ENCODE results near the gene COL5A1.

The COL5A1 gene

DNA sequence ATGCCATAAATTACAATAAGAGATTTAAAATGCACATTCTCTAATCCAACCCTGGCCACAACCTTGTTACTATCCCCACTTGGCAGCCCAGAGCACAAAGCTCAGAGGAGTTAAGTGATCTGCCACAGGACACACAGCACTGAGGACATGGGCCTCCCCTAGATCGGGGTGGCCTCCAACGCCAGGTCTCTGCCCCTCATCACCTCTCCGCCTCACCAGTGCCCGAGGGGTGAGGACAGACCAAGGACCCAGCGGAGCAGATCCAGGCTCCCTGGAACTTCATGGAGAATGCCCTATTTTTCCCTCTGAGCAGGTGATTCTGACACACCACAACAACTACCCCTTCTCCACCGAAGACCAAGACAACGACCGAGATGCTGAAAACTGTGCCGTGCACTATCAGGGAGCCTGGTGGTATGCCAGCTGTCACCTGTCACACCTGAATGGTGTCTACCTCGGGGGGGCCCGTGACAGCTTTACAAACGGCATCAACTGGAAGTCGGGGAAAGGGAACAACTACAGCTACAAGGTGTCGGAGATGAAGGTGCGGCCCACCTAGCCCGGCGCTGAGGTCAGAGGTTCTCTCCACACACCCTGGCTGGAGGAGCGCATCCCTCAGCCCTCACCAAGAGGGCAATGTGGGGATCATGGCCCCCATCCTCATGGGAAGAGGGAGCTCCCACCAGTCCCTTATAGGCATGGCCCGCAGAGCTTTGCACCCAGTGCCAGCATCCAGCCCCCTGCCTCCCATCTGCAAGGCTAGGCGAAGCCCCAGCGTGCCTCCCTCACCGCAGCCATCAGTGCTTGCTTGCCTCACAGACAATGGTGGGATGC is 226.5 kb downstream of the COL5A1 start:
- no peak for DNase-seq

DNA sequence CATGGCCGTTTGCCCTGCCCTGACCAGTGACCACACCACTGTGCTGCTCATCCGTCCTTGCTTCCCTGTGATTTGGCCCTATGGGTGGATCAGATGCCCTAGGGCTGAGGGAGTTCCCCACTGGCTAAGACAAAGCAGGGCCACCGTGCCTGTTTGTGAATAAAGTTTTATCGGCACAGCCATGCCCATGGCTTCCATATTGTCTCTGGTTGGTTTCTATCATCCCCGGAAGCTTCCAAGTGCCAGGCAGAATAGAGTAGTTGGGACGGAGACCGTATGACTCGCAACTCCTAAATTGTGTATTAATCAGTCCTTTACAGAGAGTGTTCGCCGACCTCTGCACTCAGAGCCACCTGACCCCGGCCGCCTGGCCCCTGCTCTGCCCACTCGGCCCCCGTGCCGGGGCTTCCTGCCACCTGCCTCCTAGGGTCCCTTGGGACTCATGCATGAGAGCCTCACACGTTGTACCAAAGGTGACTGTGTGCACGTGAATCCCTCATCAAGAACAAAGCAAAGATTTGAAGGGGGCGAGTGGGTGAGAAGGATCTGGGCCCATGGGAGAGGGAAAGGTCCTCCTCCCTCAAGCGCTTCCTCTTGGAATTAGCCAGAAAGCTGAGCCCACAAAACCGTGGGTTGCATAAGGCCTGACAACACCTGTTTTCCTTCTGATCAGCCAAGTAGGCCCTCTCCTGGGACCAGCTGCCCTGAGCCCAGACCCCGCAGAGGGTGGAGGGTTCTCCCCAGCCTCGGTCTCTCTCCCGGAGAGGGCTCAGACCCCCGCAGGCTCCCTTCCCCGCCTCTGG is 227.3 kb downstream of the COL5A1 start:
- DNase-seq = no peak

- DNase-seq = no peak
These were observed 228.1 kb downstream of the COL5A1 start for GRCh38 chr9:134869554-134870300.

GRCh38 chr9:134870301-134870694 is 228.7 kb downstream of the COL5A1 start:
- no peak for DNase-seq

- DNase-seq = no peak
These were observed 229.4 kb downstream of the COL5A1 start for GRCh38 chr9:134870746-134871662.

DNA sequence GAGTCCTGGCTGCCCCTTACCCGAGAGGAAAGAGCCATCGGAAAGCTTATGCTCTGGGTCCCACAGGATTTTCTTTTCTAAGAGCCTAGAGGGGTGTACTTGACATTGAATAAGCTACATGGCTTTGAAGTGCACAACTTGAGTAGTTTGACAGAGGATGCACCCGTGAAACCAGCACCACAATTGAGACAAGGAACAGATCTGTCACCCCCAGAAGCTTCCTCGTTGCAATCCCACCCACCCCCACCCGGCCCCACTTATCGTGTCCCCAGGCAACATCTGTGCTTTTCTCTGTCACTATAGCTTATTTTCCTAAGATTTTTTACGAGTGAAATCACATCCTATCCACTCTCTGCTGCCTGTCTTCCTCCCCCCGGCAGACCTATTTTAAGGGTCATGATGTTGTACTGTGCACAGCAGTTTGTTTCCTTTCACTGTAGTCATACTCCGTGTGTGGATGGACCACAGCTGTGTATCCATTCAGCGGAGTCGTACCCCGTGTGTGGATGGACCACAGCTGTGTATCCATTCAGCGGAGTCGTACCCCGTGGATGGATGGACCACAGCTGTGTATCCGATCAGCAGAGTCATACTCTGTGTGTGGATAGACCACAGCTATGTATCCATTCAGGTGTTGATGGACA is 230.2 kb downstream of the COL5A1 start:
- DNase-seq = no peak

DNA sequence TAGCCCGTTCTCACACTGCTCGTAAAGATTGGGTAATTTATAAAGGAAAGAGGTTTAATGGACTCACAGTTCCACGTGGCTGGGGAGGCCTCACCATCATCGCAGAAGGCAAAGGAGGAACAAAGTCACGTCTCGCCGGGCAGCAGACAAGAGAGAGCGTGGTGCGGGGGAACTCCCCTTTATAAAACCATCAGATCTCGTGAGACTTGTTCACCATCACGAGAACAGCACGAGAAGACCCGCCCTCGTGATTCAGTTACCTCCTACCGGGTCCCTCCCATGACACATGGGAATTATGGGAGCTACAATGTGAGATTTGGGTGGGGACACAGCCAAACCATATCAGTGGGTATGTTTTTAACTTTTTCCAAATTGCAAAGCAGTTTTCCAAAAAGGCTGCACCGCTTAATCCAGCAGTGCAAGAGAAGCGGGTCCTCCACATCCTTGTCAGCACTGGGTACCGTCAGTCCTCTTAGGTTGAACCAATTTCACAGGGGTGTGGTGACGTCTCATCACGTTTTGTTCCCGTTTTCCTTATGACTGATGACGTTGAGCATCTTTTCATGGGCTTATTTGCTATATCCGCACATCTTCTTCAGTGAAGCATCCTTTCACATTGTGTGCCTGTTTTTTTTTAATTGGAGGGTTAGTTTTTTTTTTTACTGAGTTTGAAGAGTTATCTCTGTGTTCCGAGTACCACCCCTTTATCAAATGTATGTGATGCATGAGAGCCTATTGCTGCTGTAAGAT is 231.1 kb downstream of the COL5A1 start:
- no peak for DNase-seq

DNA sequence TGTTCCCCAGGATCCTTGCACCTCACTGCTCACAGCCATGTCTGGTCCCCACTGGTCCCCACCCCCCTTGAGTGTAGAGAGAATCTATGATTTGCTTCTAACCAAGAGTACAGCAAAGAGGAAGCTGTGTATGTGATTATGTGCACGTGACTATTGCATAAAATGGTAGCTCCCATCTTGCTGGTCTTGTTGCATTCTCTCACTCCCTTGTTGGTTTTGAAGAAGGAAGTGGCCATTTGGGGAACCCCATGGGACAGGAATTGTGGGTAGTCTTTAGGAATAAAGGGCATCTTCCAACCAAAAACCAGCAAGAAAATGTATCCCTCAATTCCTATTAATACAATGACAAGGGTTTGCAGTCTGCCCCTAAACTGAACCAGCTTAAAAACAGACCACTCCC is 233.8 kb downstream of the COL5A1 start:
- DNase-seq = no peak

DNA sequence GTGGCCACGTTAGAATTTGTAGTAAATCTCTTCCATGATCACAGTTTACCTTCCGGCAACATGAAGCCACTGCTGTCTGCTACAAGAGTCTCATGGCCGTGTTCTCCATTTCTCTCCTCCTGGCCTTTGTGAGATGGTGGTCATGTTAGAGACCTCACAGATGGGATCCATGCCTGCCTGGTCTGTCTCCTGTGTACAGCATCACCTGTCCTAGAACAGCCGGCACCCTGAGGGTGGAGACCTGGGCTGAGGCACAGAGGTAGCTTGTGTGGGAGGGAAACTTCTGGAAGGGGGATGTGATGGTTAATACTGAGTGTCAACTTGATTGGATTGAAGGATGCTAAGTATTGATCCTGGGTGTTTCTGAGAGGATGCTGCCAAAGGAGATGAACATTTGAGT is 235.9 kb downstream of the COL5A1 start:
- DNase-seq = no peak

- no peak for DNase-seq
These were observed 238.3 kb downstream of the COL5A1 start for GRCh38 chr9:134879664-134880483.

- no peak for DNase-seq
These were observed 239.1 kb downstream of the COL5A1 start, which contains the start of gene FCN2 for GRCh38 chr9:134880484-134881312. Gene FCN2 (plus strand): TSS chr9:134880810. CDS start chr9:134880822, 12 bp downstream.

- DNase-seq = no peak
These were observed 239.7 kb downstream of the COL5A1 start for GRCh38 chr9:134881313-134881670.

DNA sequence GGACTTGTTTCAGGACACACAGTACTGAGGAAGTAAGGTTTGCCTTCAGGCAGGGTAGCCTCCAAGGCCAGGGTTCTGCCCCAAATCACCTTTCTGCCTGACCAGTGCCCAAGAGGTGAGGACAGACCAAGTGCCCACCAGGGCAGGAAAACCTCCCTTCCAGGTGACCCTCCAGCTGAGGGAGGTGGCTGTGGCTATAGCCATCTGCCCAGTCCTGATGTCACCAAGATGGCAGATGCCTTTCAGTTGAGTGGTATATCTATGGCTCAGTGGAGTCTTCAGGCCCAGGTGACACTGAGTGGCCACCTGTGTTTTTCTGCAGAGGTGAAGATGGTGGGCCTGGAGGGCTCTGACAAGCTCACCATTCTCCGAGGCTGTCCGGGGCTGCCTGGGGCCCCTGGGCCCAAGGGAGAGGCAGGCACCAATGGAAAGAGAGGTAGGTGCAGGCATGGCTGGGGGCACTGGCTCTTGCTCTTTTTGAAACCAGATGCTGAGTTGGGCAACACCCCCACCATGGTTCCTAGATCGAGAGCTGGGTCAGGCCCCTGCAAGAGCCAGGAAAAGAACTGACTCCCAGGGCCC is 240.7 kb downstream of the COL5A1 start:
- DNase-seq = no peak

GRCh38 chr9:134883040-134883782 is 241.6 kb downstream of the COL5A1 start:
- no peak for DNase-seq

GRCh38 chr9:134884492-134884891 is 242.9 kb downstream of the COL5A1 start:
- no peak for DNase-seq

GRCh38 chr9:134885001-134885678 is 243.5 kb downstream of the COL5A1 start:
- no peak for DNase-seq

- no peak for DNase-seq
These were observed 244.2 kb downstream of the COL5A1 start for GRCh38 chr9:134885679-134886412.
